SK-N-MC (cell line): ENCODE results near the gene ARHGAP32.

Source experiments
- DNase-seq: peaks from one replicate; pipeline ENCODE4 v3.0.0-alpha.2; 2011; ENCODE audit warnings: low read depth, low spot score
- H3K27ac ChIP-seq: fragments of 200-600 bp; sonication (generic); 2 replicates; pipeline ENCODE4 v1.5.1; 2016; ENCODE audit warnings: mixed run types
- H3K36me3 ChIP-seq: fragments of 200-600 bp; sonication (generic); 2 replicates; pipeline ENCODE4 v1.6.1; 2017; ENCODE audit warnings: antibody characterized with exemption, low read length, mixed read lengths; ENCODE audit not compliant: insufficient read depth
- H3K4me3 ChIP-seq: fragments of 200-600 bp; sonication (generic); 2 replicates; pipeline ENCODE4 v1.5.1; 2016
- H3K9ac ChIP-seq: fragments of 200-600 bp; sonication (generic); 2 replicates; pipeline ENCODE4 v1.8.0; 2017; ENCODE audit warnings: mixed run types, mixed read lengths; ENCODE audit not compliant: insufficient read length
- H3K9me3 ChIP-seq: fragments of 200-600 bp; sonication (generic); 2 replicates; pipeline ENCODE4 v1.6.1; 2017; ENCODE audit warnings: low read depth, mild to moderate bottlenecking, antibody characterized with exemption, low read length, moderate library complexity, mixed read lengths
- EZH2 ChIP-seq: fragments of 200-600 bp; sonication (generic); IDR thresholded peaks from one replicate; pipeline ENCODE4 v1.6.1; 2017; ENCODE audit warnings: antibody characterized with exemption
- FOXP2 ChIP-seq: optimal IDR thresholded peaks from 2 replicates; pipeline ENCODE3; 2011; ENCODE audit warnings: mild to moderate bottlenecking, moderate library complexity; ENCODE audit not compliant: insufficient read depth; ENCODE audit errors: extremely low read length, control extremely low read depth
- POLR2AphosphoS5 ChIP-seq: IDR thresholded peaks from 2 replicates; pipeline ENCODE4 v1.6.1; 2012; ENCODE audit warnings: mild to moderate bottlenecking, low read depth, low read length, borderline replicate concordance

Gene ARHGAP32

DNA sequence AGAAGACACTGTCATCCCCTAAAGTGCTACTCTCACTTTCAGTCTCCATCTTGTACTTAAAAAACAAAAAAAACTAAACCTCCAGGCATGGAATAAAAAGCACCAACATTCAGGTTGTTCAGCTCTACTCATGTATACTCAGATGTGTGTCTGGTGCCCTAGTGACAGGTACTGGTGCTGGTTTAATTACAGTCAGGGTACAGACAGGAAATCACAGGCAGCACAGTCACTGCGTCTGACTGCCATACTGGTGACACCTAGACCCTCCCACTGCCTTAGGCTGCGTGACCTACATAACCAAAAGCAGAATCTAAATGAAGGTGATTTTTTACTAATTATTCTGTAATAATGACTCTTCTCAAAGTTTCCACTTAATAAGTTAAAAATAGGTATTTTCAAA is at the start of gene ARHGAP32:
Gene ARHGAP32 (minus strand): TSS at position 176 of the 400 bp plus-strand sequence. CDS start 127 bp downstream, at position 49.
- Histone ChIP-seq H3K27ac (no peak within 1 kb of the TSS), H3K4me3 (no peak within 1 kb of the TSS), H3K9me3 (no peaks in the 10 kb centered on the region), H3K9ac (no peak within 1 kb of the TSS), H3K36me3 (no peaks in the 10 kb centered on the region)
- no peak for DNase-seq
- TF ChIP-seq POLR2AphosphoS5 (no peak), EZH2 (no peak), FOXP2 (no peak)

DNA sequence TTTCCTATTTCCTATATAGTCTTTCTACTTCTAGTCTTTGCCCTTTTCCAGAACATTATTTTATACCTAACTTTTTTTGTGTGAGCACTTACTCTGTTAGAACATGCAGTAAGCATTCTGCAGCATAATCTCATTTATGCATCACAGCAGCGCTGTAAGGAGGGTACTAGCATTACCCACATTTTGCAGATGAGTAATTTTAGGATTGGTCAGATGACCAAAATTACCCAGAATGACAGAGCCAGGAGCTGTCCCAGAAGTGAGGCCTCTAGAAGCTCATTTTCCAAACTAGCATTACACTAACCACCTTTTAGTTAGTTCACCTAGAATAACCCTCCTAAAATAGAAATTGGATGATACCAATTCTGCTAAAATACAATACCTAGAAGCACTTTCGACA is 47.1 kb upstream of the ARHGAP32 start:
- H3K4me3 ChIP-seq: no peak overlapping the region
- DNase-seq: no peak
- TF ChIP-seq EZH2: no peak
- no peak for TF ChIP-seq FOXP2

GRCh38 chr11:129237880-129238638 is 45.9 kb upstream of the ARHGAP32 start:
- Histone ChIP-seq H3K9me3 (no peaks in the 10 kb centered on the region), H3K4me3 (no peak overlapping the region), H3K9ac (no peak overlapping the region), H3K27ac (no peak overlapping the region), H3K36me3 (peaks cover 6% of the 10 kb centered on the region; the same call in 1 of the 2 replicates)
- TF ChIP-seq FOXP2 (no peak), POLR2AphosphoS5 (no peak), EZH2 (no peak)
- no peak for DNase-seq

More for the DNA sequence above, 47.1 kb upstream of the ARHGAP32 start:
- Histone ChIP-seq H3K9me3 (no peaks in the 10 kb centered on the region), H3K36me3 (peaks cover 6% of the 10 kb centered on the region; the same call in 1 of the 2 replicates), H3K9ac (no peak overlapping the region), H3K27ac (no peak overlapping the region)

DNA sequence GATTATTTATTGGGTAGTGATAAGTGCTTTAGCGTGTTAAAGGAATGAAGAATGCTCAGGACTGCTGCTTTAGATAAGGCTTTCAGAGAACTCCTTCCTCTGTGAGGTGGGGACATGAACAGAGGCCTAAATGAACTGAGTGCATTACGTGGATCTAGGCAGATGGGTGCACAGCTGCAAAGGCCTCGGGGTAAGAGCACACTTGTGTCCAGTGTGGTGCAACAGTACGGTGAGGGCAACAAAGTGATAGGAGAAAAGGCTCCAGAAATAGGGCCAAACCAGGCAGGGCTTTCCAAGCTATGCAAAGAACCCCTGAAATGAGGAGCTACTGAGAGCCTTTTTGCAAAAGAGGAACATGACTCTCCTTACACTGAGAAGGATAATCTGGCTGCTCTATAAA is 45.3 kb upstream of the ARHGAP32 start:
- no peaks in the 10 kb centered on the region for H3K9me3 ChIP-seq
- H3K27ac ChIP-seq: no peak overlapping the region
- TF ChIP-seq FOXP2 (no peak), POLR2AphosphoS5 (no peak), EZH2 (no peak)
- peaks cover 6% of the 10 kb centered on the region; the same call in 1 of the 2 replicates for H3K36me3 ChIP-seq
- no peak overlapping the region for H3K9ac ChIP-seq
- DNase-seq: no peak
- H3K4me3 ChIP-seq: no peak overlapping the region

DNA sequence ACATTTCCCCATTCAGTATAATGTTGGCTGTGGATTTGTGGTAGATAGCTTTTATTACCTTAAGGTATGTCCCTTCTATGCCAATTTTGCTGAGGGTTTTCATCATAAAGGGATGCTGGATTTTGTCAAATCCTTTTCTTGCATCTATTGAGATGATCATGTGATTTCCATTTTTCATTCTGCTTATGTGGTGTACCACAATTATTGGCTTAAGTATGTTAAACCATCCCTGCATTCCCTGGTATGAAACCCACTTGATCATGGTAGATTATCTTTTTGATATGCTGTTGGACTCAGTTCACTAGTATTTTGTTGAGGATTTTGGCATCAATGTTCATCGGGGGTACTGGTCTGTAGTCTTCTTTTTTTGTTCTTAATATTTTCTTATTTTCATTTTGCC is 44.7 kb upstream of the ARHGAP32 start:
- Histone ChIP-seq H3K9ac (no peak overlapping the region), H3K36me3 (peaks cover 6% of the 10 kb centered on the region; the same call in 1 of the 2 replicates), H3K9me3 (no peaks in the 10 kb centered on the region), H3K4me3 (no peak overlapping the region), H3K27ac (no peak overlapping the region)
- DNase-seq: no peak
- no peak for TF ChIP-seq FOXP2
- TF ChIP-seq POLR2AphosphoS5: no peak
- no peak for TF ChIP-seq EZH2

DNA sequence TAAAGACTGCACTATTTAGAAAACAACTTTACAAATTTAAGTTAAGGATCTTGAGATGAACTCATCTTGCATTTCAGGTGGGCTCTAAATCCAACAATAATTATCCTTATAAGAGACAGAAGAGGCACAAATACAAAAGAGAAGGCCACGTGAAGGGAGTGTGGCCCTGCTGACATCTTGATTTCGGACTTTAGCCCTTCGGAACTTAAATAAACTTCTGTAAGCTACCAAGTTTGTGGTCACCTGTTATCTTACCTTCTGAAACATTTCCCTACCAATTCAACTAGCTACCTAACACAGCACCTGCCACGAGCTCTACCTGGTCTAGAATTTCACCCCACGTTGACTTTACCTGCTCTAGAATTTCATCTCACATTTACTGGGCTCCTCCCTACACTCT is 42.9 kb upstream of the ARHGAP32 start:
- Histone ChIP-seq H3K36me3 (peaks cover 6% of the 10 kb centered on the region; the same call in 1 of the 2 replicates), H3K9me3 (no peaks in the 10 kb centered on the region), H3K4me3 (no peak overlapping the region), H3K27ac (no peak overlapping the region), H3K9ac (no peak overlapping the region)
- no peak for DNase-seq
- TF ChIP-seq FOXP2: no peak
- TF ChIP-seq EZH2: no peak
- no peak for TF ChIP-seq POLR2AphosphoS5

DNA sequence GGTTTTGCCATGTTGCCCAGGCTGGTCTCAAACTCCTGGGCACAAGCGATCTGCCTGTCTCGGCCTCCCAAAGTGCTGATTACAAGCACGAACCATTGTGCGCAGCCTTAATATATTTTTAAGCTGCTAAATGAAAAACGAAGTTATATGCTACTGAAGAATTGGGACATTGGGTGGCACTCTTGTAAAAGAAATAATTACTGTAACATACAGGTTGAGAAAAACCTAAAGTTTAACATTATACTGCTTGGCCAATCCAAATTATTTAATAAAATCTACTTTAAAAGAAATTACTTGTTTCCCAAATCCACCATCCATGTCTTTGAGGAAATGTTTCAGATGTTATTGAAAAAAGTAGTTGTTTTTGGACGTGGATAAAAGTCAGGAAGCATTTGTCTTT is 37.9 kb upstream of the ARHGAP32 start:
- Histone ChIP-seq H3K9me3 (peaks cover 8% of the 10 kb centered on the region; the same call in 1 of the 2 replicates), H3K4me3 (no peak overlapping the region), H3K9ac (no peak overlapping the region), H3K27ac (no peak overlapping the region), H3K36me3 (peaks cover 8% of the 10 kb centered on the region; the same call in 1 of the 2 replicates)
- no peak for DNase-seq
- TF ChIP-seq POLR2AphosphoS5 (no peak), FOXP2 (no peak), EZH2 (no peak)

GRCh38 chr11:129226207-129226798 is 34.2 kb upstream of the ARHGAP32 start:
- Histone ChIP-seq H3K4me3 (no peak overlapping the region), H3K27ac (no peak overlapping the region), H3K9me3 (peaks cover 8% of the 10 kb centered on the region; the same call in 1 of the 2 replicates), H3K9ac (no peak overlapping the region), H3K36me3 (peaks cover 8% of the 10 kb centered on the region; the same call in 1 of the 2 replicates)
- no peak for DNase-seq
- TF ChIP-seq EZH2: no peak
- TF ChIP-seq FOXP2: no peak

GRCh38 chr11:129225190-129225589 is 33.1 kb upstream of the ARHGAP32 start:
- Histone ChIP-seq H3K9ac (no peak overlapping the region), H3K27ac (no peak overlapping the region), H3K4me3 (no peak overlapping the region), H3K9me3 (peaks cover 8% of the 10 kb centered on the region; the same call in 1 of the 2 replicates), H3K36me3 (peaks cover 8% of the 10 kb centered on the region; the same call in 1 of the 2 replicates)
- DNase-seq: no peak
- no peak for TF ChIP-seq POLR2AphosphoS5
- TF ChIP-seq FOXP2: no peak
- TF ChIP-seq EZH2: no peak
